Measurements from ENCODE around the gene LMF2. TPM values are rescaled to one million over a fixed set of nuclear protein-coding genes. Genes with fewer than 3 reads are reported as not detected.
A peak's percentile ranks its signal among the peaks of the same experiment; 100 is the strongest.

The LMF2 gene
- total and polyA plus RNA-seq, 7 experiments from 2014 or later, result 15.0 to 133 (median 114) TPM

GRCh38 chr22:50485221-50486131 lies 22.0 kb downstream of the LMF2 start:
- intact Hi-C loops (cut with micrococcal nuclease), result no loop called here
- ATAC-seq (no peak), DNase-seq (no peak)
- Mint-ChIP-seq H3K9me3 (no peaks in the 10 kb centered on the region), H3K36me3 (no peaks in the 10 kb centered on the region), H3K4me3 (peak overlapping the region in 1 of 10 donors; percentile 59), H3K27ac (peak overlapping the region in 3 of 9 donors; percentile 46 to 68 (median 54)), H3K4me1 (peaks cover 0 to 11% (median 2%) of the 10 kb centered on the region in 7 donors), H3K27me3 (peaks cover 0 to 3% (median 0%) of the 10 kb centered on the region in 5 donors)
- Histone ChIP-seq H3K27me3 (ENCODE audit: control insufficient read depth in 2 of 2, insufficient read depth in 2 of 2, low read length in 2 of 2) (no peaks in the 10 kb centered on the region), H3K36me3 (ENCODE audit: control insufficient read depth in 2 of 3, insufficient read depth in 3 of 3, low read length in 3 of 3) (no peaks in the 10 kb centered on the region), H3K27ac (ENCODE audit: low read depth, low read length) (no peak overlapping the region), H3K4me1 (ENCODE audit: control insufficient read depth in 2 of 2, insufficient read depth in 2 of 2, low read length in 2 of 2) (peaks cover 4 to 8% of the 10 kb centered on the region in 2 donors), H3K9me3 (ENCODE audit: control insufficient read depth in 2 of 3, low read length in 3 of 3) (no peaks in the 10 kb centered on the region), H3K4me3 (ENCODE audit: low read length) (no peak overlapping the region)
- ChIA-PET CTCF (interaction anchor here (1.4 kb wide), 1 partner anchor 12 kb away, joined by 7 read pairs; no protein-coding TSS in a partner anchor), POLR2A (no interaction called here)

- Mint-ChIP-seq H3K36me3 (peaks cover 0 to 1% (median 0%) of the 10 kb centered on the region in 5 donors), H3K4me1 (peaks cover 0 to 15% (median 7%) of the 10 kb centered on the region in 7 donors), H3K27ac (no peak overlapping the region), H3K27me3 (peaks cover 0 to 16% (median 0%) of the 10 kb centered on the region in 5 donors), H3K9me3 (no peaks in the 10 kb centered on the region), H3K4me3 (peak overlapping the region in 1 of 10 donors; percentile 34)
- Histone ChIP-seq H3K27me3 (ENCODE audit: control insufficient read depth in 2 of 2, insufficient read depth in 2 of 2, low read length in 2 of 2) (no peaks in the 10 kb centered on the region), H3K27ac (ENCODE audit: low read depth, low read length) (no peak overlapping the region), H3K4me3 (ENCODE audit: low read length) (no peak overlapping the region), H3K9me3 (ENCODE audit: control insufficient read depth in 2 of 3, low read length in 3 of 3) (no peaks in the 10 kb centered on the region), H3K36me3 (ENCODE audit: control insufficient read depth in 2 of 3, insufficient read depth in 3 of 3, low read length in 3 of 3) (no peaks in the 10 kb centered on the region), H3K4me1 (ENCODE audit: control insufficient read depth in 2 of 2, insufficient read depth in 2 of 2, low read length in 2 of 2) (peaks cover 4 to 8% of the 10 kb centered on the region in 2 donors)
- ChIA-PET CTCF (interaction anchor here (0.8 to 1.4 kb wide), 2 partner anchors 14 to 41 kb away, joined by 3 to 7 read pairs; partner anchors contain the start of gene SCO2), POLR2A (interaction anchor here (1.5 to 2.1 kb wide), 2 partner anchors 14 kb away, joined by 4 to 6 read pairs; no protein-coding TSS in a partner anchor)
- ATAC-seq, result no peak
- no peak for DNase-seq
- intact Hi-C loops (cut with micrococcal nuclease), result no loop called here
Observed at GRCh38 chr22:50483977-50484853, 23.3 kb downstream of the LMF2 start.

- no peak for DNase-seq
- POLR2A ChIA-PET, result interaction anchor here (1.3 to 2.1 kb wide), 3 partner anchors 10 to 15 kb away, joined by 3 to 6 read pairs (median 4); no protein-coding TSS in a partner anchor
Observed at GRCh38 chr22:50483556-50483955, 23.9 kb downstream of the LMF2 start.

GRCh38 chr22:50483106-50483505 lies 24.4 kb downstream of the LMF2 start:
- H3K36me3 Mint-ChIP-seq, result peaks cover 0 to 1% (median 0%) of the 10 kb centered on the region in 5 donors
- POLR2A ChIA-PET, result interaction anchor here (1.3 to 2.1 kb wide), 3 partner anchors 10 to 15 kb away, joined by 3 to 6 read pairs (median 4); no protein-coding TSS in a partner anchor
- Histone ChIP-seq H3K27me3 (ENCODE audit: control insufficient read depth in 2 of 2, insufficient read depth in 2 of 2, low read length in 2 of 2) (no peaks in the 10 kb centered on the region), H3K27ac (ENCODE audit: low read depth, low read length) (no peak overlapping the region), H3K4me1 (ENCODE audit: control insufficient read depth in 2 of 2, insufficient read depth in 2 of 2, low read length in 2 of 2) (peaks cover 4 to 8% of the 10 kb centered on the region in 2 donors), H3K9me3 (ENCODE audit: control insufficient read depth in 2 of 3, low read length in 3 of 3) (no peaks in the 10 kb centered on the region), H3K4me3 (ENCODE audit: low read length) (no peak overlapping the region), H3K36me3 (ENCODE audit: control insufficient read depth in 2 of 3, insufficient read depth in 3 of 3, low read length in 3 of 3) (no peaks in the 10 kb centered on the region)
- H3K27me3 Mint-ChIP-seq, result peaks cover 0 to 24% (median 0%) of the 10 kb centered on the region in 5 donors
- H3K4me3 Mint-ChIP-seq, result peak overlapping the region in 6 of 10 donors; percentile 13 to 85 (median 37)
- DNase-seq (no peak), ATAC-seq (no peak)
- CTCF ChIA-PET, result interaction anchor here (0.7 to 0.8 kb wide), 2 partner anchors 10 to 16 kb away, joined by 3 read pairs; no protein-coding TSS in a partner anchor
- H3K4me1 Mint-ChIP-seq, result peaks cover 0 to 15% (median 7%) of the 10 kb centered on the region in 7 donors
- no peak overlapping the region for H3K27ac Mint-ChIP-seq
- no peaks in the 10 kb centered on the region for H3K9me3 Mint-ChIP-seq
- intact Hi-C loops (cut with micrococcal nuclease), result no loop called here

More at GRCh38 chr22:50483556-50483955, 23.9 kb downstream of the LMF2 start:
- Mint-ChIP-seq H3K27me3 (peaks cover 0 to 22% (median 0%) of the 10 kb centered on the region in 5 donors), H3K27ac (no peak overlapping the region), H3K9me3 (no peaks in the 10 kb centered on the region), H3K4me3 (peak overlapping the region in 1 of 10 donors; percentile 85), H3K36me3 (peaks cover 0 to 1% (median 0%) of the 10 kb centered on the region in 5 donors), H3K4me1 (peaks cover 0 to 15% (median 7%) of the 10 kb centered on the region in 7 donors)
- intact Hi-C loops (cut with micrococcal nuclease), result no loop called here
- Histone ChIP-seq H3K36me3 (ENCODE audit: control insufficient read depth in 2 of 3, insufficient read depth in 3 of 3, low read length in 3 of 3) (no peaks in the 10 kb centered on the region), H3K4me1 (ENCODE audit: control insufficient read depth in 2 of 2, insufficient read depth in 2 of 2, low read length in 2 of 2) (peaks cover 4 to 8% of the 10 kb centered on the region in 2 donors), H3K27ac (ENCODE audit: low read depth, low read length) (no peak overlapping the region), H3K27me3 (ENCODE audit: control insufficient read depth in 2 of 2, insufficient read depth in 2 of 2, low read length in 2 of 2) (no peaks in the 10 kb centered on the region), H3K4me3 (ENCODE audit: low read length) (no peak overlapping the region), H3K9me3 (ENCODE audit: control insufficient read depth in 2 of 3, low read length in 3 of 3) (no peaks in the 10 kb centered on the region)
- no peak for ATAC-seq
- CTCF ChIA-PET, result interaction anchor here (1.4 kb wide), 1 partner anchor 14 kb away, joined by 7 read pairs; no protein-coding TSS in a partner anchor

- H3K4me1 ChIP-seq (ENCODE audit: control insufficient read depth in 2 of 2, insufficient read depth in 2 of 2, low read length in 2 of 2), result peaks cover 4 to 8% of the 10 kb centered on the region in 2 donors
- intact Hi-C loops (cut with micrococcal nuclease), result no loop called here
- peaks cover 0 to 15% (median 7%) of the 10 kb centered on the region in 7 donors for H3K4me1 Mint-ChIP-seq
- no peaks in the 10 kb centered on the region for H3K27me3 ChIP-seq (ENCODE audit: control insufficient read depth in 2 of 2, insufficient read depth in 2 of 2, low read length in 2 of 2)
- ChIA-PET CTCF (interaction anchor here (0.7 to 0.8 kb wide), 2 partner anchors 9 to 15 kb away, joined by 3 read pairs; no protein-coding TSS in a partner anchor), POLR2A (interaction anchor here (1.3 to 2.4 kb wide), 5 partner anchors 9 to 21 kb away, joined by 3 to 6 read pairs (median 4); no protein-coding TSS in a partner anchor)
- peaks cover 0 to 24% (median 0%) of the 10 kb centered on the region in 5 donors for H3K27me3 Mint-ChIP-seq
- no peaks in the 10 kb centered on the region for H3K36me3 ChIP-seq (ENCODE audit: control insufficient read depth in 2 of 3, insufficient read depth in 3 of 3, low read length in 3 of 3)
- H3K27ac Mint-ChIP-seq, result peak overlapping the region in 2 of 9 donors; percentile 24 to 68
- H3K36me3 Mint-ChIP-seq, result peaks cover 0 to 1% (median 0%) of the 10 kb centered on the region in 5 donors
- H3K4me3 ChIP-seq (ENCODE audit: low read length), result peak overlapping the region; percentile 39
- DNase-seq, result no peak
- no peaks in the 10 kb centered on the region for H3K9me3 ChIP-seq (ENCODE audit: control insufficient read depth in 2 of 3, low read length in 3 of 3)
- H3K27ac ChIP-seq (ENCODE audit: low read depth, low read length), result no peak overlapping the region
- H3K9me3 Mint-ChIP-seq, result no peaks in the 10 kb centered on the region
- ATAC-seq, result no peak
- peak overlapping the region; percentile 49 to 85 (median 75) for H3K4me3 Mint-ChIP-seq
Observed at GRCh38 chr22:50482107-50483074, 25.1 kb downstream of the LMF2 start.

All from naive thymus-derived CD4-positive, alpha-beta T cell (primary cell).